Tibial artery (tissue), 4 donors: ENCODE measurements around the gene ARHGAP25.

Experiments used
- DNase-seq, 2 donors: peaks; one replicate each; pipeline ENCODE4 v3.0.0-alpha.2; 2019
- H3K27ac ChIP-seq, 2 donors: fragments of 200-600 bp; sonication (generic) in 1 of 2; 1 replicate in 1 of 2; 2 replicates in 1 of 2; pipeline ENCODE4 v1.5.1; 2018 to 2019; ENCODE audit warnings: mild to moderate bottlenecking in 1 of 2
- H3K27me3 ChIP-seq, 2 donors: fragments of 200-600 bp; sonication (generic) in 1 of 2; one replicate each; pipeline versions ENCODE4 v1.5.1 to v1.6.0; 2016 to 2019
- H3K36me3 ChIP-seq, 3 donors: fragments of 200-600 bp; sonication (generic) in 2 of 3; one replicate each; pipeline ENCODE4 v1.5.1; 2016 to 2019; ENCODE audit warnings: mild to moderate bottlenecking in 2 of 3
- H3K4me1 ChIP-seq, 4 donors: fragments of 200-600 bp; sonication (generic) in 2 of 4; 1 replicate in 3 of 4; 2 replicates in 1 of 4; pipeline ENCODE4 v1.5.1; 2016 to 2019
- H3K4me3 ChIP-seq, 2 donors: fragments of 200-600 bp; sonication (generic) in 1 of 2; 1 replicate in 1 of 2; 2 replicates in 1 of 2; pipeline ENCODE4 v1.5.1; 2018 to 2019; ENCODE audit warnings: mild to moderate bottlenecking in 2 of 2
- H3K9me3 ChIP-seq, 3 donors: fragments of 200-600 bp; sonication (generic) in 1 of 3; one replicate each; pipeline ENCODE4 v1.5.1; 2016 to 2019
- intact Hi-C: fragments of 100-400 bp; cut with DNase I; formaldehyde crosslinking; loops from one replicate; pipeline ENCODE4 v1.15.0; 2023; ENCODE audit warnings: low total_unique reads
- TF ChIP-seq, protein P1 (sequence below), 2 experiments: fragments of 200-600 bp in 1 of 2; fragments of 450-650 bp in 1 of 2; IDR thresholded peaks; one replicate each; pipeline ENCODE4 v1.5.1; 2017 to 2019; ENCODE audit warnings: antibody characterized with exemption in 2 of 2, mild to moderate bottlenecking in 1 of 2, moderate library complexity in 1 of 2

The ARHGAP25 gene

DNA sequence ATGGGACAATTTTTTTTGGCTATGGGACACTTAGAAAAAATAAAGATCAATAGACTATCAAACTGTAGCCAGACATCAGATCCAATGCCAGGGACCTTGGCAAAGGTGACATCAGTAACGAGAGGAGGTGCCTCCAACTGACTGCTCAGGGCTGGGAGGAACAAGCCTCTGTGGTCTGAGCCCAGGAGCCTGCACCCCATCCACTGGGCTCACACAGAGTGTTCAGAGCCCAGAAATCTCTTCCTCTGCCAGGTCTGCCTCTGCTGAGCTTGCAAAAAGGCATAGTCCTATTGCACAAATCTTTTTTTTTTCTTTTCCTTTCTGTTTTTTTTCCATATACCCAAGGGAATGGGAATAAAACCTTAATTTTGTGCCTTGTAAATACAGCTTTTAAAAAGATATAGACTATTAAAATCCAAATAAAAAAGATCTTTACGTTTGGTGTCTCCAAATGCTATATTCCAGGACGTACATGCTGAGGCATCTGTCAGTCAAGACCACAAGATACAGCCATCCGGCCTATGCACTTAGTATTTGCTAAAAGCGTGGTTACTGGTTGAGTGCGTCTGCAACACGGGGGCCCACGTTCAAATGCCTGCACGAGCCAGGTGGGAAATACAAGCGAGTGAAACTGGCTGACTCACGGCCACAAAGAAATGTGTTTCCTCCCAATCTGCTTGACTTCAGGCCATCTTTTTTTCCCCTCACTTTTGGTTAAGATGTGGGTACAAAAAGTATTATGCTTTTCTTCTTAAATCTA is 7.8 kb upstream of the ARHGAP25 start:
- no peaks in the 10 kb centered on the region for H3K27me3 ChIP-seq
- intact Hi-C loops, result no loop called here
- no peaks in the 10 kb centered on the region for H3K9me3 ChIP-seq
- no peak overlapping the region for H3K4me3 ChIP-seq
- no peak overlapping the region for H3K27ac ChIP-seq
- TF ChIP-seq, protein P1, sequence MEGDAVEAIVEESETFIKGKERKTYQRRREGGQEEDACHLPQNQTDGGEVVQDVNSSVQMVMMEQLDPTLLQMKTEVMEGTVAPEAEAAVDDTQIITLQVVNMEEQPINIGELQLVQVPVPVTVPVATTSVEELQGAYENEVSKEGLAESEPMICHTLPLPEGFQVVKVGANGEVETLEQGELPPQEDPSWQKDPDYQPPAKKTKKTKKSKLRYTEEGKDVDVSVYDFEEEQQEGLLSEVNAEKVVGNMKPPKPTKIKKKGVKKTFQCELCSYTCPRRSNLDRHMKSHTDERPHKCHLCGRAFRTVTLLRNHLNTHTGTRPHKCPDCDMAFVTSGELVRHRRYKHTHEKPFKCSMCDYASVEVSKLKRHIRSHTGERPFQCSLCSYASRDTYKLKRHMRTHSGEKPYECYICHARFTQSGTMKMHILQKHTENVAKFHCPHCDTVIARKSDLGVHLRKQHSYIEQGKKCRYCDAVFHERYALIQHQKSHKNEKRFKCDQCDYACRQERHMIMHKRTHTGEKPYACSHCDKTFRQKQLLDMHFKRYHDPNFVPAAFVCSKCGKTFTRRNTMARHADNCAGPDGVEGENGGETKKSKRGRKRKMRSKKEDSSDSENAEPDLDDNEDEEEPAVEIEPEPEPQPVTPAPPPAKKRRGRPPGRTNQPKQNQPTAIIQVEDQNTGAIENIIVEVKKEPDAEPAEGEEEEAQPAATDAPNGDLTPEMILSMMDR (IDR thresholded peaks at IDR 0.05), result no peak
- H3K4me1 ChIP-seq, result no peaks in the 10 kb centered on the region
- H3K36me3 ChIP-seq, result no peaks in the 10 kb centered on the region
- no peak for DNase-seq

DNA sequence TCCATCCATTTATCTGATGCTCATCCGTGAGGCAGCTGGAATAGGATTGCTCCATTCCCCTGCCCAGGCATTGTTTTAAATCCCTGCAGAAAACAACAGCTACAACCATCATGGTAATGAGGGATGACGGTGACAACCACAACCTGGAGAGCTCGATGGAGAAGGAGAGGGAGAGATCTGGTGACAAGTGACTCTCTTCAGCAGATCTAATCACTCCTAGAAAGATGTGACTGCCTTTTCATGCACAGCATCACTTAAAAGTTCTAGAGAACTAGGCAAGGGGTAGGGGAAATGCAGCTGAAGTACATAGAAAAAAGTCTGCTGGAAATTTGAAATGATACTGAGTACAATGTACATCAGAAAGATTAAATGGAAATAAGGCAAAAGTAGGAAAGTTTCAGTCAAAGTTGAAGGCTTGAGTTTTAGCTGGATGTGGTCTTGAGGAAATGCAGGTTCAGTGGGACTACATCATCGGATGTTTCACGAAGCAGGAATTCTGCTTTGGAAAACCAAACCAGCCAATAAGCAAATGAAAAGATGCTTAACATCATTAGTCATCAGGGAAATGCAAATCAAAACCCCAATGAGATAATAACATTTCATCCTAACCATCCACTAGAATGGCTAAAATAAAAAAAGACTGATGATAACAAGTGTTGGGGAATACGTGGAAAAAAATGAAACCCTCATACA is 6.8 kb upstream of the ARHGAP25 start:
- H3K27ac ChIP-seq, result no peak overlapping the region
- H3K4me1 ChIP-seq, result no peaks in the 10 kb centered on the region
- H3K4me3 ChIP-seq, result no peak overlapping the region
- DNase-seq, result no peak
- H3K9me3 ChIP-seq, result no peaks in the 10 kb centered on the region
- intact Hi-C loops, result no loop called here
- TF ChIP-seq, protein P1 (IDR thresholded peaks at IDR 0.05), result no peak
- H3K27me3 ChIP-seq, result no peaks in the 10 kb centered on the region
- no peaks in the 10 kb centered on the region for H3K36me3 ChIP-seq

DNA sequence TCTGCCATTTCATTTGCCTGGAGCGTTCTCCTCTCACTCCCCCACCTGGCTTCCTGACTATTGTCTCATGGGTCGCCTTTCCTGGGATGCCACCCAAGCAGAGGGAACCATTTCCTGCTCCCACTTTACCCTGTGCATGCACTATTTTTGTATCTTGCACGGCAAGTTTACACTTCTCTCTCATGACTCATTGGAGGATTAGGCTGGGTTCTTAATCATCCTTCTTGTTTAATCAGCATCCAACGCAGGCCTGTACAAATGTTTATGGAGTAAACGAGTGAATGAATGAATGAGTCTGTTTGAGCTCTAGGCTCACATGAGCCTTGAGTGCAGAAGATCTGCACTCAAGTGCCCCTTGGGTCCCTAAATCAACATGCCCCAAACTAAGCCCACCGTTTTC is 3.8 kb upstream of the ARHGAP25 start:
- H3K27ac ChIP-seq, result no peak overlapping the region
- intact Hi-C loops, result no loop called here
- no peak overlapping the region for H3K4me3 ChIP-seq
- DNase-seq, result no peak
- no peaks in the 10 kb centered on the region for H3K27me3 ChIP-seq
- no peaks in the 10 kb centered on the region for H3K4me1 ChIP-seq
- H3K9me3 ChIP-seq, result no peaks in the 10 kb centered on the region
- TF ChIP-seq, protein P1 (IDR thresholded peaks at IDR 0.05), result no peak
- H3K36me3 ChIP-seq, result no peaks in the 10 kb centered on the region

DNA sequence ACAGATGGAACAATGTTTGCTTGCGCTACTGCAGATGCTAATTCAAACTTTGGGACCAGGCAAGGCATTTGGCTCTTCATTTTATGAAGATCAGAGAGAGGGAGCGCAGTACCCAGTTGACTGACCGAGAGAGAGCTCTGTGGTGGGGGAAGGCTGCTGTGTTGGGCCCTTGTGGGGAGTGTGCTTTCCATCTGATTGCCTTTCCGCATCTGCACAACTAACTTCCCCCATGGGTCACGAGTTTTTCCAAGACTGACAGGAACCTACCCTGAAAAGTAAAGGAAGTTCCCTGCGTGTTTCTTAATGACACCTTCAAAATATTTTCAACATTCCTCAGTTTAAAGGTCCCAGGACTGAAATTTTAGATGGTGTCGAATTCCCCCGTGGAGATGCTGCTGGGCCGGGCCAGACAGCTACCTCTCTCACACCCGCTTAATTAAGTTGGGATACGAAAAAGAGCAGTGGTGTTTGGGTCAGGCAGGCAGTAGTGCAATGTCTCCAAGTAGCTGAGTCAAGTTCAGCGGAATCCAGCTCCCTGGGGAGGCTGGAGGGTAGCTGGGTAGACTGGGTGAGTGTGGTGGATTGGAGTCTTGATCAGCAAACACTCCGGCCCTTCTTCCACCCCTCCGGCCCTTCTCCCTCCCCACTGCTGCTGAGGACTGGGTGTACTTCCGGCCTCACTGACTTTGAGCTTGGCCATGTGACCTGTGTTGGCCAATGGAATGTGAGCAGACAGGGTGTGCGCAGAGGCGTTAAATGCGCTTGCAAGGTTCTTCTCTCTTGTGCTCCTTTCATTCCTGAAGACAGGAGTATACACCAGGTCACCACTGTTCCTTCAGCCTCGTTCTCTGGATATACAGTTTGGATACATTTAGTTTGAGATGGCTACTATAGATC is 2.3 kb upstream of the ARHGAP25 start:
- H3K27me3 ChIP-seq, result no peaks in the 10 kb centered on the region
- H3K4me1 ChIP-seq, result no peaks in the 10 kb centered on the region
- TF ChIP-seq, protein P1 (IDR thresholded peaks at IDR 0.05), result no peak
- DNase-seq, result peak in 1 of 2 donors; percentile 52
- H3K36me3 ChIP-seq, result no peaks in the 10 kb centered on the region
- no peak overlapping the region for H3K27ac ChIP-seq
- intact Hi-C loops, result no loop called here
- no peak overlapping the region for H3K4me3 ChIP-seq
- no peaks in the 10 kb centered on the region for H3K9me3 ChIP-seq

DNA sequence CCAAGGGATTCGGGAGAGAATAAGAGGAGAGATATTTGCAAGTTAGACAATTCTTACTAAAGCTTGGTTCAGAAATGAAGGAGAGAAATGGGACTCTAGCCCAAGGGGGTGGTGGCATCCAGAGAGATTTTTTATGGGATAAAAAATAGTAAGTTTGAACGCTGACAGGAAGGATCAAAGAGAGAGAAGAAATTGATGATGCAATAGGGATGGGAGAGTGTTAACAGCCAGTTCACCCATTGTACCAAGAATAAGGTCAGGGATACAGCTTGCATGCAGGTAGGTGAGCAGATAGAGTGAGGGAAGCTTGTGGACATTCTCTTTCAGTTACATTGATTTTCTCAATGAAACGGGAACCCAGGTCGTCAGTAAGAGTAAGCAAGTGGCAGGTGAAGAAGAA is 1.2 kb upstream of the ARHGAP25 start:
- intact Hi-C loops, result no loop called here
- no peaks in the 10 kb centered on the region for H3K27me3 ChIP-seq
- TF ChIP-seq, protein P1 (IDR thresholded peaks at IDR 0.05), result no peak
- DNase-seq, result no peak
- H3K4me1 ChIP-seq, result no peaks in the 10 kb centered on the region
- H3K9me3 ChIP-seq, result no peaks in the 10 kb centered on the region
- H3K36me3 ChIP-seq, result no peaks in the 10 kb centered on the region
- H3K27ac ChIP-seq, result no peak overlapping the region
- no peak overlapping the region for H3K4me3 ChIP-seq
